ENCODE results near the gene XPA.

XPA gene

GRCh38 chr9:97633859-97634490 lies 63.2 kb downstream of the XPA start:
- Histone ChIP-seq H3K4me3 (peak overlapping the region; percentile 89), H3K27ac (peak overlapping the region; percentile 94 to 96)
- DNase-seq (ENCODE audit: low spot score) = no peak
- TF ChIP-seq, protein P1, sequence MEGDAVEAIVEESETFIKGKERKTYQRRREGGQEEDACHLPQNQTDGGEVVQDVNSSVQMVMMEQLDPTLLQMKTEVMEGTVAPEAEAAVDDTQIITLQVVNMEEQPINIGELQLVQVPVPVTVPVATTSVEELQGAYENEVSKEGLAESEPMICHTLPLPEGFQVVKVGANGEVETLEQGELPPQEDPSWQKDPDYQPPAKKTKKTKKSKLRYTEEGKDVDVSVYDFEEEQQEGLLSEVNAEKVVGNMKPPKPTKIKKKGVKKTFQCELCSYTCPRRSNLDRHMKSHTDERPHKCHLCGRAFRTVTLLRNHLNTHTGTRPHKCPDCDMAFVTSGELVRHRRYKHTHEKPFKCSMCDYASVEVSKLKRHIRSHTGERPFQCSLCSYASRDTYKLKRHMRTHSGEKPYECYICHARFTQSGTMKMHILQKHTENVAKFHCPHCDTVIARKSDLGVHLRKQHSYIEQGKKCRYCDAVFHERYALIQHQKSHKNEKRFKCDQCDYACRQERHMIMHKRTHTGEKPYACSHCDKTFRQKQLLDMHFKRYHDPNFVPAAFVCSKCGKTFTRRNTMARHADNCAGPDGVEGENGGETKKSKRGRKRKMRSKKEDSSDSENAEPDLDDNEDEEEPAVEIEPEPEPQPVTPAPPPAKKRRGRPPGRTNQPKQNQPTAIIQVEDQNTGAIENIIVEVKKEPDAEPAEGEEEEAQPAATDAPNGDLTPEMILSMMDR (IDR thresholded peaks at IDR 0.05) = no peak

GRCh38 chr9:97632985-97633858 lies 63.9 kb downstream of the XPA start, which contains the start of the genes NCBP1 and TSTD2:
NCBP1 (plus strand) TSS chr9:97633821; CDS start chr9:97633882, 61 bp downstream.
TSTD2 (minus strand) TSS chr9:97633368; CDS start chr9:97627562, 5,806 bp downstream.
- DNase-seq (ENCODE audit: low spot score) = peak; percentile 98
- peak within 1 kb of the TSS; percentile 94 to 96 for H3K27ac ChIP-seq
- TF ChIP-seq, protein P1 (IDR thresholded peaks at IDR 0.05) = no peak
- H3K4me3 ChIP-seq = peak within 1 kb of the TSS; percentile 89

GRCh38 chr9:97632248-97632984 lies 64.7 kb downstream of the XPA start:
- peak; percentile 79 for DNase-seq (ENCODE audit: low spot score)
- peak overlapping the region; percentile 94 to 96 for H3K27ac ChIP-seq
- TF ChIP-seq, protein P1 (IDR thresholded peaks at IDR 0.05) = no peak
- H3K4me3 ChIP-seq = peak overlapping the region; percentile 89

- Histone ChIP-seq H3K4me3 (no peak overlapping the region), H3K27ac (no peak overlapping the region)
- no peak for DNase-seq (ENCODE audit: low spot score)
- TF ChIP-seq, protein P1 (IDR thresholded peaks at IDR 0.05) = no peak
These were observed 66.5 kb downstream of the XPA start for GRCh38 chr9:97630591-97630990.

- Histone ChIP-seq H3K27ac (no peak overlapping the region), H3K4me3 (no peak overlapping the region)
- DNase-seq (ENCODE audit: low spot score) = no peak
- TF ChIP-seq, protein P1 (IDR thresholded peaks at IDR 0.05) = no peak
These were observed 68.0 kb downstream of the XPA start for GRCh38 chr9:97629156-97629555.

GRCh38 chr9:97628668-97629067 lies 68.5 kb downstream of the XPA start:
- Histone ChIP-seq H3K27ac (no peak overlapping the region), H3K4me3 (no peak overlapping the region)
- TF ChIP-seq, protein P1 (IDR thresholded peaks at IDR 0.05) = no peak
- no peak for DNase-seq (ENCODE audit: low spot score)
